ENCODE results near the gene MLC1.
A peak's percentile ranks its signal among the peaks of the same experiment; 100 is the strongest.

The MLC1 gene

GRCh38 chr22:50074551-50075530 lies 10.4 kb downstream of the MLC1 start:
- DNase-seq: no peak

GRCh38 chr22:50074056-50074455 lies 11.2 kb downstream of the MLC1 start:
- DNase-seq: no peak

GRCh38 chr22:50072714-50073538 lies 12.3 kb downstream of the MLC1 start:
- no peak for DNase-seq

GRCh38 chr22:50072167-50072555 lies 13.1 kb downstream of the MLC1 start:
- DNase-seq: no peak

GRCh38 chr22:50071432-50072166 lies 13.6 kb downstream of the MLC1 start:
- DNase-seq: no peak

- no peak for DNase-seq
Measured at GRCh38 chr22:50070366-50070765, 14.9 kb downstream of the MLC1 start.

GRCh38 chr22:50068096-50068495 lies 17.1 kb downstream of the MLC1 start:
- no peak for DNase-seq

- DNase-seq: no peak
Measured at GRCh38 chr22:50067244-50067643, 18.0 kb downstream of the MLC1 start.

GRCh38 chr22:50064453-50064852 lies 20.8 kb downstream of the MLC1 start:
- DNase-seq: no peak

GRCh38 chr22:50063589-50064393 lies 21.4 kb downstream of the MLC1 start:
- no peak for DNase-seq

- no peak for DNase-seq
Measured at GRCh38 chr22:50062509-50063135, 22.6 kb downstream of the MLC1 start.

- DNase-seq: no peak
Measured at GRCh38 chr22:50061824-50062355, 23.3 kb downstream of the MLC1 start.

- DNase-seq: no peak
Measured at GRCh38 chr22:50061141-50061823, 23.9 kb downstream of the MLC1 start.

- DNase-seq: no peak
Measured at GRCh38 chr22:50060441-50061140, 24.6 kb downstream of the MLC1 start.

- DNase-seq: no peak
Measured at GRCh38 chr22:50059881-50060262, 25.4 kb downstream of the MLC1 start.

- peak; percentile 39 for DNase-seq
Measured at GRCh38 chr22:50058906-50059880, 26.0 kb downstream of the MLC1 start.

- no peak for DNase-seq
Measured at GRCh38 chr22:50058061-50058905, 26.9 kb downstream of the MLC1 start, which contains the start of gene TTLL8. Gene TTLL8 (minus strand): TSS chr22:50058298.

Data from fibroblast of skin of right quadriceps (primary cell).